RWPE2 (cell line): ENCODE results near the gene PSD2.

ENCODE experiments used
- ATAC-seq: fragments of 200-7000 bp; cut with Tn5 transposase; 3 replicates; pipeline ENCODE4 v1.9.1; 2021; ENCODE audit warnings: low read depth
- DNase-seq: peaks from one replicate; pipeline ENCODE4 v3.0.0-alpha.2; 2020; ENCODE audit warnings: low spot score
- H3K27ac ChIP-seq: fragments of 450-650 bp; 2 replicates; pipeline ENCODE4 v1.5.1; 2017; ENCODE audit warnings: mild to moderate bottlenecking; ENCODE audit not compliant: poor library complexity, severe bottlenecking
- H3K27me3 ChIP-seq: fragments of 250-450 bp; sonication (Bioruptor Pico); 2 replicates; pipeline ENCODE4 v1.5.1; 2021; ENCODE audit warnings: mild to moderate bottlenecking, moderate library complexity; ENCODE audit not compliant: insufficient read depth, poor library complexity, severe bottlenecking
- H3K36me3 ChIP-seq: fragments of 250-450 bp; sonication (Bioruptor Pico); 2 replicates; pipeline ENCODE4 v1.5.1; 2020; ENCODE audit warnings: low read depth, mild to moderate bottlenecking, moderate library complexity
- H3K4me1 ChIP-seq: fragments of 250-450 bp; sonication (Bioruptor Pico); 2 replicates; pipeline ENCODE4 v1.5.1; 2021; ENCODE audit warnings: mild to moderate bottlenecking, moderate library complexity; ENCODE audit not compliant: insufficient read depth, poor library complexity, severe bottlenecking
- H3K4me3 ChIP-seq: fragments of 250-450 bp; sonication (Bioruptor Pico); 2 replicates; pipeline ENCODE4 v1.5.1; 2021; ENCODE audit warnings: mild to moderate bottlenecking, moderate library complexity; ENCODE audit not compliant: severe bottlenecking
- H3K9me3 ChIP-seq: fragments of 250-450 bp; sonication (Bioruptor Pico); 2 replicates; pipeline ENCODE4 v1.5.1; 2021; ENCODE audit warnings: mild to moderate bottlenecking, moderate library complexity; ENCODE audit not compliant: severe bottlenecking
- TF ChIP-seq, protein P1 (sequence below): fragments of 450-650 bp; IDR thresholded peaks from one replicate; pipeline ENCODE4 v1.5.1; 2017; ENCODE audit warnings: mild to moderate bottlenecking, moderate library complexity; ENCODE audit not compliant: poor library complexity, severe bottlenecking

PSD2 gene

DNA sequence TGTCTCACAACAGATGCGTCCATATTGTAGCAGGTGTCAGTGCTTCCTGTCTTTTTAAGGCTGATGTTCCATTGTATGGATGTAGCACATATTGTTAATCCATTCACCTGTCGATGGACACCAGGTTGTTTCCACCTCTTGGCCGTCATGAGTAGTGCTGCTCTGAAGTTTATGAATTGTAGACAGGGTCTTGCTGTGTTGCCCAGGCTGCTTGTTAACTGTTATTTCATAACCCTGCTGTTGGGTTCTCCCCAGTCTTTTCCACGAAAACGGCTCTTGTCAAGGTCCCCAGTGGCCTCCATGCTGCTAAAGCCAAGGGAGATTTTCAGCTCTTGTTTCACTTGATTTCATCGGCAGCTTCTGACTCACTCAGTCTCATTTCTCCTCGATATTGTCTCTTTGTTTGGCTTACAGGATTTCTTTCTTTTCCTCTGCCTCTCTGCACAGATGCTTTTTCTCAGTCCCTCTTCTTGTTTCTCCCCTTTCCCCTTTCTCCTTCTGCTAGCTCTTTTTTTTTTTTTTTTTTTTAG, 12.1 kb upstream of the PSD2 start:
- TF ChIP-seq, protein P1, sequence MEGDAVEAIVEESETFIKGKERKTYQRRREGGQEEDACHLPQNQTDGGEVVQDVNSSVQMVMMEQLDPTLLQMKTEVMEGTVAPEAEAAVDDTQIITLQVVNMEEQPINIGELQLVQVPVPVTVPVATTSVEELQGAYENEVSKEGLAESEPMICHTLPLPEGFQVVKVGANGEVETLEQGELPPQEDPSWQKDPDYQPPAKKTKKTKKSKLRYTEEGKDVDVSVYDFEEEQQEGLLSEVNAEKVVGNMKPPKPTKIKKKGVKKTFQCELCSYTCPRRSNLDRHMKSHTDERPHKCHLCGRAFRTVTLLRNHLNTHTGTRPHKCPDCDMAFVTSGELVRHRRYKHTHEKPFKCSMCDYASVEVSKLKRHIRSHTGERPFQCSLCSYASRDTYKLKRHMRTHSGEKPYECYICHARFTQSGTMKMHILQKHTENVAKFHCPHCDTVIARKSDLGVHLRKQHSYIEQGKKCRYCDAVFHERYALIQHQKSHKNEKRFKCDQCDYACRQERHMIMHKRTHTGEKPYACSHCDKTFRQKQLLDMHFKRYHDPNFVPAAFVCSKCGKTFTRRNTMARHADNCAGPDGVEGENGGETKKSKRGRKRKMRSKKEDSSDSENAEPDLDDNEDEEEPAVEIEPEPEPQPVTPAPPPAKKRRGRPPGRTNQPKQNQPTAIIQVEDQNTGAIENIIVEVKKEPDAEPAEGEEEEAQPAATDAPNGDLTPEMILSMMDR, result no peak
- Histone ChIP-seq H3K9me3 (no peaks in the 10 kb centered on the region), H3K27me3 (no peaks in the 10 kb centered on the region), H3K4me1 (no peaks in the 10 kb centered on the region), H3K36me3 (no peaks in the 10 kb centered on the region), H3K4me3 (no peak overlapping the region), H3K27ac (no peak overlapping the region)
- ATAC-seq (no peak), DNase-seq (no peak)

DNA sequence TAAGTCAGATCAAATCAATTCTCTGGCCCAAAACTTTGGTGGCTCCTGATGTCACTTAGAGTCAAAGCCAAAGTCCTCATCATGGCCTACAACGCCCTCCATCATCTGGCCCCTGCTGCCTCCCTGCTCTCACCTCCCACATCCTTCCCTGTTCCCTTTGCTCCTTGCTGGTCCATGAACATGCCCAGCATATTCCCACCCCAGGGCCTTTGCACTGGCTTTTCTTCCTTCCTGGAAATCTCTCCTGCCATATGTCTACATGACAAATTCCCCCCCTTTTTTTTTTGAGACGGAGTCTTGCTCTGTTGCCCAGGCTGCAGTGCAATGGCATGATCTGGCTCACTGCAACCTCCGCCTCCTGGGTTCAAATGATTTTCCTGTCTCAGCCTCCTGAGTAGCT, 11.1 kb upstream of the PSD2 start:
- no peaks in the 10 kb centered on the region for H3K36me3 ChIP-seq
- ATAC-seq, result no peak
- no peaks in the 10 kb centered on the region for H3K4me1 ChIP-seq
- no peaks in the 10 kb centered on the region for H3K9me3 ChIP-seq
- no peak for DNase-seq
- TF ChIP-seq, protein P1, result no peak
- no peak overlapping the region for H3K4me3 ChIP-seq
- H3K27me3 ChIP-seq, result no peaks in the 10 kb centered on the region
- no peak overlapping the region for H3K27ac ChIP-seq

DNA sequence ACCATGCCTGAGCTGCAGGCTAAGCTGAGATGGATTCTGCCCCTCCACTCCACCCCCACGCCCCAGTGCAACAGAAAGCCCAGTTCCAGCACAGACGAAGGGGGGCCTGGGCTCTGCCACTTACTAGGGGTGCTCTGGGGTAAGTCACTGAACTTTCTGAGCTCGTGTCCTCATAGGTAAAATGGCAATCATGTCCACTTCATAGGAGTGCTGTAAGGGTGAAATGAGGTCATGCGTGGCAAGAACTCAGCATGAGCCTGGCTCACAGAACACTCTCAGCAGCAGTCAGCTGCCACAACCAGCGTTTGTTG, 8.4 kb upstream of the PSD2 start:
- TF ChIP-seq, protein P1, result no peak
- DNase-seq (no peak), ATAC-seq (peak; percentile 4; the same call in 2 of the 3 replicates)
- H3K36me3 ChIP-seq, result no peaks in the 10 kb centered on the region
- no peaks in the 10 kb centered on the region for H3K4me1 ChIP-seq
- H3K27me3 ChIP-seq, result no peaks in the 10 kb centered on the region
- H3K9me3 ChIP-seq, result no peaks in the 10 kb centered on the region
- H3K4me3 ChIP-seq, result peak overlapping the region; percentile 38
- no peak overlapping the region for H3K27ac ChIP-seq

DNA sequence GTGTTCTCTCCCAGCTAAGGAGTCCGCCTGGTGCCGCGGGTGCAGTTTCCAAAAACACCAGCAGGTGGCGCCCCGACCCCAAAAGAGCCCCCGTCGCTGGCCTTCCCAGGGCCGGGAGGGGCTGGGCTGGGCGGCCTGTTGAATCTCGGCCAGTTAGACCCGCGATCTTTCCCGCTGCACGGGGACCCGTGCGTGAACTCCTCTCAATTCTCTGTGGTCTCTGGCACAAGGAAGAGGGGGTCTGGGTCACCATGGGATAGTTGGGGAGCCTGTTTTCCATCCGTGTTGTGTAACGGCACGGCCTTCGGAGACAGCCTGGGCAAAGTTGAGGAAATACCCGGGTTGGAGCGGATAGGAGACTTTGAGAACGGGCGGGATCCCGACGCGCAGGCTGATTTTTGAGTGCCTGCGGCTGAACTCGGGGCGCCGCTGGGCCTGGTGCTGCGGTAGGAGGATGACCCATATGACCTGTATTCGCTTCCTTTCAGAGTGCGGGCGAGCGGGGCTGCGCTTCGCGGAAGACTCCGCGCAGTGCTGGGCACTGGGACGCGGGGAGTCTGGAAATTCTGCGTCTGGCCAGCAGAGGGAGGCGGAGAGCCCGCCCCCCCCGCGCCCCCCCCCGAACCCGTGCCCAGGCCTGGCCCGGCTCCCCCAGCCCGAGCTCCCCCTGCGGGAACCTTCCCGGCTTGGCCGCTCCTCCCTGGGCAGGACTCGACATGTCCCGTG, 7.9 kb upstream of the PSD2 start:
- ATAC-seq, result peak; percentile 74
- no peaks in the 10 kb centered on the region for H3K4me1 ChIP-seq
- H3K9me3 ChIP-seq, result no peaks in the 10 kb centered on the region
- peak overlapping the region; percentile 38 for H3K4me3 ChIP-seq
- H3K36me3 ChIP-seq, result no peaks in the 10 kb centered on the region
- DNase-seq, result peak; percentile 82
- no peaks in the 10 kb centered on the region for H3K27me3 ChIP-seq
- TF ChIP-seq, protein P1, result peak; percentile 99
- H3K27ac ChIP-seq, result no peak overlapping the region

DNA sequence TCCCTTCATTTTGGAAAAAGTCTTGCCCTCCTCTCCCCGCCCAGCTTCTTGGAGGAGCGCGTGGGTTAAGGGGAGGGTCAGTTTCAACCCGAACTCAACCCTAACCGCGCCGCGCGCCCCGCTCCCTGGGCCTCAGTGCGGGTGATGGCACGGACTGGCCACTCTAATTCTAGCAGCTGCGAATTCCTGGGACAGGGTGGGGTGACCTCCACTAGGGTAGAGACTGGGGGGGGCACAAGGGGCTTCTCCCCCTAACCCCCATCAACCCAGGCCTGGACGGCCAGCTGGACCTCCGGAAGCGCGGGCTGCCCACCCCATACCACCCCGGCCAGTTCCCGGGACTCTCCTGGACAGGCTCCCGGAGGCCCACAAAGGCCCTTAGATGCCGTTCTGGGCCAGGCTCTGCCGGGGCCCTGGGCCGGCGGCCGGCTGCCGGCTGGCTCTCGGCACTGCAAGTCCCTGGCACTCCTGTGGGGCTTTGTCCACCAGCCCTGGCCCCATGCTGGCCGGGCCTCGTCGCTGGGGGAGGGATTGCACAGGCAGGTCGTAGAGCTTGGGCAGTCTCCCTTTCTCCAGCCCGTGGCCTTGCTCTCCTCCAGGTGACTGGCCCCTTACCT, 7.2 kb upstream of the PSD2 start:
- H3K4me3 ChIP-seq, result no peak overlapping the region
- H3K27me3 ChIP-seq, result peaks cover 4% of the 10 kb centered on the region
- no peaks in the 10 kb centered on the region for H3K4me1 ChIP-seq
- DNase-seq, result no peak
- H3K27ac ChIP-seq, result no peak overlapping the region
- no peaks in the 10 kb centered on the region for H3K9me3 ChIP-seq
- ATAC-seq, result peak; percentile 1
- H3K36me3 ChIP-seq, result no peaks in the 10 kb centered on the region
- TF ChIP-seq, protein P1, result peak; percentile 30
